Suppressor macrophage treated with lipopolysaccharide for 1 hour (primary cell): ENCODE data around the gene ARHGAP24.
"Not testable (repeated sequence)": the region's sequence is repeated elsewhere in the genome, so short reads cannot be mapped to it uniquely, and the experiment has no call there.

Experiments
- DNase-seq, 3 donors: peaks; one replicate each; pipeline ENCODE4 v3.0.0-alpha.2; 2020 to 2022

Gene ARHGAP24

DNA sequence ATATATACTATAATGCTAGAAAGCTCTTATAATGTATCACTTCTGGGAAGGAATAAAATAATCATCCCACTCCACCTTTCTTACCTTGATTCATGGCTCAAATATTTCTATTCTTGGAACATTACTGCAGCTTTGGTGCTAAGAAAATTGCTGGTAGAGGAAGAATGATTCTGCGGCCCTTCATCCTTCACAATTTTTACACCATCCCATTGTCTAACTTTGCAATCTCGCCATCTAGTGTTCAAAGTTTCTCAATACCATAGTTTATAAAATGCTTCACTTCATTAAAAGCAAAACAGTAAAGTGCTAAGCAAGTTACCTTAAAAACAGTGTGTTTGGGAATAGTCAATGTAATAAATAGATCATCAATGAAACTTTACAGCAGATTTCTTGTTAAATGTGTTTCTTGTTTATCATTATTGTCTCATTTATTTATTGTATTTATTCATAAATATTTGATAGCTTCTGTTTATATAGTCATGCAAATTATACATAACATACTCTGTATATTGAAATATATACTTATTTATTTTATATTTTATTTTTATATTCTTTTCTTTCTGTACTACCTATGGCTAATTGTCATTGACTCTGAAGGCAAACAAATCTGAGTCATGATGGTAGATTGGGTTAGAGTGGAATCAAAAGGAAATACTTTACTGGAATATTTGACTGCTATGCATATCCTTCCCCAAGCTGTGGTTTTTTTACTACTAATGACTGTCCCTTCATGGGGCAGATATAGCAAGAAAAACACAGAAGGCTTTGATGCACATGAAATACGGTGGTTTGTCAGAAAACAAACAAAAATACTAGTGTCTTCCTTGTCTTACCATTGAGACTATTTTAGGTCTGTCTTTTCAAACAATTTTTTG lies 494.2 kb downstream of the ARHGAP24 start:
- peak; percentile 43 to 77 (median 61) for DNase-seq

- DNase-seq = no peak
Observed at GRCh38 chr4:85970535-85970934, 495.6 kb downstream of the ARHGAP24 start.

DNA sequence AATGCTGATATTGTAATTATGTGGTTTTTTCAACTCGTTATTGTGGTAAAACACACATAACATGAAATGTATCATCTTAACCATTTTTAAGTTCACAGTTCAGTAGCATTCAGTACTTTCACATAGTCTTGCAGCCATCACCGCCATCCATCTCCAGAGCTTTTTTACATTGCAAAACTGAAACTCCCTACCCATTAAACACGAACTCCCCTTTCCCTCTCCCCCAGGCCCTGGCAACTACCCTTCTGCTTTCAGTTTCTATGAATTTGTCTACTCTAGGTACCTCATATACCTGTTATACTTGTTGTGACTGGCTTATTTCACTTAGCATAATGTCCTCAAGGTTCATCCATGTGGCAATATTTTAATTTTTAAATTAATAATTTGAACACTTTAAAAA lies 504.3 kb downstream of the ARHGAP24 start:
- peak in 1 of 3 donors; percentile 1 for DNase-seq

DNA sequence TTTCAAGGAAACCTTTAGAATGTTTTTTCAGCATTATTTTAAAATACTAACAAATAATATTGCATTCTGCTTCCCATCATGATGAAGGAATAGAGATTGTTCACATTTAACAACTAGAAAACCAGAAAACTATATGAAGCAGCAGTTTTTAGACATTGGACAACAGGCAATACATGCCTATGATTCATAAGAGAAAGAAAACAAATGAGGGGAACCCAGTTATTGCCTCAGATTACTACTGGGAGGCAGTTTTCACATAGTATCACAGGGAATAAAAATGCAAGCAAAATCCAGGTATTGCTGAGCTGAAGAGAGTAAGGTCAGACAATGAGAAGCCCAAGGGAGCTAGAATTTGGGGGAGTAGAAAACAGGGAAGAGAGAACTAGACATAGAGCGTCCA lies 511.3 kb downstream of the ARHGAP24 start:
- no peak for DNase-seq

DNA sequence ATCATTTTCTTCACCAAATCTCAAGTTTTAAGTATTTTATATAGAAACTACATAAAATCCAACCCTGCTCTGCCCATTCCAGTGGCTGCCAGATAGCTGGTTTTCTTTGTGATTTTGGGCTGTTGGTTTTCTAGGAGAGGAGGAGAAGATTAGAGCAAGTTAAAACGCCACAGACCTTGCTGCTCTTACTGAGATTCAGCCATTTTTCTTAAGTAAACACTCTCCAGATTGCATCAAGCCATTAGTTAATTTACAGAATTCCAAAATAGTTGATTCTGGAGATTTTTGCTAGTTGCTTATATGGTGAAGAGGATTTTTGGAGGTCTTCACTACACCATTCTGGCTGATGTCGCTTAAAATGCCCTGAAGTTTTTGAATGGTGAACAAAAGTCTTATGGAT lies 518.7 kb downstream of the ARHGAP24 start:
- no peak for DNase-seq

DNA sequence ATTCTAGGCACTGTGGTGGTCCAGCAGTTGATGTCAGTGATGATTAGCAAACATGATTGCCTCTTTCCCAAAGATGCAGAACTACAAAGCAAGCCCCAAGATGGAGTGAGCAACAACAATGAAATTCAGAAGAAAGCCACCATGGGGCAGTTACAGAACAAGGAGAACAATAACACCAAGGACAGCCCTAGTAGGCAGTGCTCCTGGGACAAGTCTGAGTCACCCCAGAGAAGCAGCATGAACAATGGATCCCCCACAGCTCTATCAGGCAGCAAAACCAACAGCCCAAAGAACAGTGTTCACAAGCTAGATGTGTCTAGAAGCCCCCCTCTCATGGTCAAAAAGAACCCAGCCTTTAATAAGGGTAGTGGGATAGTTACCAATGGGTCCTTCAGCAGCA lies 519.6 kb downstream of the ARHGAP24 start:
- DNase-seq = no peak

- DNase-seq = no peak
Observed at GRCh38 chr4:85995361-85995760, 520.4 kb downstream of the ARHGAP24 start.

DNA sequence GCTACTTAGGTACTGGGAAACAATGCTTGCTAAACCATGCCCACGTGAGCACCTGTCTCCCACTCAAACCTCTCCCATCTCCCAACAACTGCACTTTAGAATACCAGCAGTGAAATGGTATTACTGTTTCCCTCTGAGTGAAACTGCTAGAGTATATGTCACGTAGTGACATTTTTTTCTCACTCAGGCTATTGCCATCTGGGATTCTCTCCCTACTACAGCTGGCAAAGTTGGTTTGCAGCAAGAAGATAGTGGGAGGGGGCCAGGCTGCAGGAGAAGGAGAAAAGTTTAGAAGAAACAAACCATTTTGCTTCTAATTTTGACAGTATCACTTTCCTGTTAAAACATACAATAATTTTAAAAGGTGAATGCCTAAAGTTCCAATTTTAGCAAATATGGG lies 526.6 kb downstream of the ARHGAP24 start:
- no peak for DNase-seq

GRCh38 chr4:86004030-86004429 lies 529.1 kb downstream of the ARHGAP24 start:
- DNase-seq = no peak

- no peak for DNase-seq
Observed at GRCh38 chr4:86006057-86006456, 531.1 kb downstream of the ARHGAP24 start.

- DNase-seq = no peak
Observed at GRCh38 chr4:86007042-86007441, 532.1 kb downstream of the ARHGAP24 start.

DNA sequence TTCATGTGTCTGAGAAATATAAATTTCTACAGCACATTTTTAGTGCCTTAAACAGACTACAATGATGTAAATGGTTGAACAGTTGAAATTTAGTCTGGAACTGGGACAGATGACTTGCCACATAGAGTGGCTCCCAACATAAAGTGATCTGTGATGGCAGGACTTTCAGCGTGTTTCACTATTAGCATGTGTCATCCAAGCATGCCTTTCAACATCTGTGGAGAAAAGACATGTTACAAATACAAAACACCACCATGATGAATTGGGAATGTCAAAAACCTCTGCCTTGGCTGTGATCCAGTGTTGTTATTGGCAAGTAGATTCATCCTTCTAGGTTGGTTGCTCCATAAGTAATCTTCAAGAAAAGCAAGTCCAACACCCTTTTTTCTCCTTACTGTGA lies 536.2 kb downstream of the ARHGAP24 start:
- no peak for DNase-seq

DNA sequence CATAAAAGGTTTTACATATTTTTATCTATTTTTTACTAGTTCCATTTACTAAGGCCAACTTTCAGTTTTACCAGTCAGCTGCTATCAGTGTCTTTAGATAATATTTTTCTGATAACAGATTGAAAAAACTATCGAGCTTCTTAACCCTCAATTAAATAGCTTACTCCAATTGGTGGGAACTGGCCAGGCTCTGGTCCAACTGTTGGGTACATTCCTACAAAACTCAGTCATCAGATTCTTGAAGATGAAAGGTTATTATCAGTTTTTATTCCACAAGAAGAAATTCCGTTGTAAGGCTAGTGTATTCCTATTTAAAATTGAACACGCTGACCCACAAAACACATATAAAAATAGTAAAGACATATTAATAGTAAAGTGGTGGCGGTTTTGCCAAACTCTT lies 538.7 kb downstream of the ARHGAP24 start:
- DNase-seq = no peak

- no peak for DNase-seq
Observed at GRCh38 chr4:86014599-86014998, 539.6 kb downstream of the ARHGAP24 start.

GRCh38 chr4:86015412-86016350 lies 540.7 kb downstream of the ARHGAP24 start:
- no peak for DNase-seq

DNA sequence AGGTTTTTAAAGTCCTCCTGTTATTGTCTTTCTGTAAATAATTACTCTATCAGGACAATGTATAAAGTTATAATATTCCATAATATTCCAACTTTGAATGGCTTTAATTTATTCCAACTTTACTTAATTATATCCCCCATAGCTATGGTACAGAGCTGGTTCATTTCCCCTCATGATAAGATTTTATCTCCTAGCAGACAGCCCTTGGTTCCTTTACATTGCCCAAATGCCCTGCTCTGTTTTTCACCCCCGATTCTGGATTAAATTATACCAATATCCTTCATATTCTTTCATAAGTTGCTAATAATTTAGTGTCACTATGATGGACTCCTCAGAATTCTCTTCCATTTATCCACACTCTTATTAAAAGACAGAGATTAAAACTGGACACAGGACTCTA lies 544.4 kb downstream of the ARHGAP24 start:
- no peak for DNase-seq

DNA sequence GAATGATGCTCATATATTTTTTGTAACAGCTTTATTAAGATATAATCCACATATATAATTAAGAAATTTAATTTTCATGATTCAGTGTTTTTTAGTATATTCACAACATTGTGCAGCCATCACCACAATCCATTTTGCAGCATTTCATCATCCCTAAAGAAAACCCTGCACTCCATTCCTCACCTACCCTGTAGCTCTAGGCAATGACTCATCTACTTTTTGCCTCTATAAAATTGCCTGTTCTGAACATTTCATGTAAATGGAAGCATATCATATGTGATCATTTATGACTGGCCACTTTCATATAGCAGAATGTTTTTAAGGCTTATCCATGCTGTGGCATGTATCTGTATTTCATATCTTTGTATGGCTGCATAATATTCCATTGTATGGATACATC lies 545.0 kb downstream of the ARHGAP24 start:
- DNase-seq = no peak

- DNase-seq = not testable (repeated sequence)
Observed at GRCh38 chr4:86021671-86022070, 546.7 kb downstream of the ARHGAP24 start.

DNA sequence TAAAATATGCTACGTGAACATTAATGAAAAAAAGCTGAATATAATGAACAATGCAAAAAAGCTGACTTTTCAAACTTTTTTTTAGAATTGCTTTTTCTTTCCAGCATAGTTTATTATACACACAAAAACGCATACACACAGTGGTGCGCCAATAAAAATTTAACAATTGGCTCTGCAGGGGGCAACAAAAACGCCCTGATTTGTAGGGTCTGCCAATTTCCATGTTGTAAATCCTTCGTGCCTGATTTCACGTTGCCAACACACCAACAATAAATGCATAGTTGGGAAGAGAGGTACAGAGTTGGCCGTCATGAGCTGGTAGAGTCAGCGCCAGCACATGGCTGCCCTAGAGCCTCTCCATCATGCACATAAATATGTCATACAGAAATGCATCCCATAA lies 551.8 kb downstream of the ARHGAP24 start:
- DNase-seq = no peak

- DNase-seq = no peak
Observed at GRCh38 chr4:86031927-86032326, 557.0 kb downstream of the ARHGAP24 start.

DNA sequence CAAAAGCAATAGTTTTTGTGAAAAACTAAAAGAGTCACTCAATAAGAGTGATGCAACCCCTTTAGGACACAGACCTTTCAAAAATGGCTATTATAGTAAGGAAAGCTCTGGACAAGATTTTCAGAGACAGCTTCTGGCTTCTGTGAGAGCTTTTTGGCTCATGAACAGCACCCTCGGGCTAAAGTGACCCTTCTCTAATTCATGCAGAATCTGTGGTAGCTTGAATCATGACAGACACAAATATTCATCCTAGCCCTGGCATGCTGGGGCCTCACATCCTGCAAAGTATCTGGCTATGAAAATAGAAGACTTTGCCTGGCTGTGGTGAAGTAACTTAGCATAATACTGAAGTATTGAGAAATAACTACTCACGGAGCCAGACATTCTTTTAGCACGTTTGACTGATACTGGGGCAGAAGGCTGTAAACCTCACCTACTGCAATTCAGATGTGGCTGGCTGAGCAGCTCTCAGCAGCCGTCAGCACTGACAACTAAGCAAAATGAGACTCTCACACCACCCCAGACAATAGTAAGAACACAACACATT lies 557.6 kb downstream of the ARHGAP24 start:
- DNase-seq = no peak

DNA sequence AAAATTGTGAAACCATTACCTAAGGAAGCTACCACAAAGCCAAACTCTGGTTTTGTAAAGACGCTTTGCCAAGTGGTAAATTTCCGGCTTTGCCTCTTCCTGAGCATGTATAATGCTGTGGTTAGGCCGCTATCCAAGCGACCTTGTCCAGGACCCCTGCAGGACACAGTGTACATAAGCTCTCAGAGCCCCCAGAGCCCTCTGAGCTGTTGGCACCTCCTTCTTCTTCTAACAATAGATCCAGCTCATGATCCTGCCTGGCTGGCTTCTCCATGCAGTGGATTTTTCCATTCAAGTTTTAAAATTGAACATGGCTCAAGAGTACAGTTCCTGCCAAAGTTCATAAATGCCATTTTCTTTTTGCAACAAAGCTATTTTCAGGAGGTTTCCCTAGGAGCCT lies 558.2 kb downstream of the ARHGAP24 start:
- no peak for DNase-seq

- DNase-seq = no peak
Observed at GRCh38 chr4:86034616-86035015, 559.7 kb downstream of the ARHGAP24 start.

DNA sequence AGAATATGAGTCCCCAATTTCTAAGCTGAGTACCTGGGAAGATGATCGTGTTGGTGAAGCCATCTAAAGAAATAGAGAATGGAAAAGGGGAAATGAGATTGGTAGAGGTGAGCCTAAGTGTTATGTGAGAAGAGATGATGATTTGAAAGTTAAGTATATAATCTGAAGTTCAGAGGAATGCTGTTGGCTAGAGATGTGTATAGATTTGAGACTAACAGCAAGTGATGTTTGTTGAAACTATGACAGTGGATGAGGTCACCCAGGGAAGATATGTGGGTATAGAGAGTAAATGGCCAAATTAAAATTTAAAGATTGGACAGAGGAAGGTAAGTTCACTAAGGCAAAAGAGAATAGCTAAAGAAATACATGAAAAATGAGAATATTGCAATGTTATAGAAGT lies 560.7 kb downstream of the ARHGAP24 start:
- no peak for DNase-seq
